Suprapubic skin (tissue), 4 donors: Measurements from ENCODE around the gene KAT2B.

Experiments
- EP300 ChIP-seq: sonication (generic); formaldehyde crosslinking; IDR thresholded peaks from one replicate; pipeline ENCODE4 v1.6.1; 2017; ENCODE audit warnings: antibody characterized with exemption
- POLR2A ChIP-seq, 2 donors: fragments of 450-650 bp; IDR thresholded peaks; one replicate each; pipeline ENCODE4 v1.6.1; 2017; ENCODE audit warnings: antibody characterized with exemption in 2 of 2, mild to moderate bottlenecking in 2 of 2, moderate library complexity in 2 of 2
- POLR2AphosphoS5 ChIP-seq, 3 donors: sonication (generic); formaldehyde crosslinking; IDR thresholded peaks; one replicate each; pipeline ENCODE4 v1.6.1; 2017; ENCODE audit warnings: antibody characterized with exemption in 3 of 3
- TF ChIP-seq, protein P1 (sequence below), 2 donors: fragments of 200-600 bp in 1 of 2; fragments of 450-650 bp in 1 of 2; sonication (generic) in 1 of 2; IDR thresholded peaks; one replicate each; pipeline ENCODE4 v1.5.1; 2016 to 2019; ENCODE audit warnings: antibody characterized with exemption in 2 of 2, mild to moderate bottlenecking in 1 of 2, moderate library complexity in 1 of 2

DNA sequence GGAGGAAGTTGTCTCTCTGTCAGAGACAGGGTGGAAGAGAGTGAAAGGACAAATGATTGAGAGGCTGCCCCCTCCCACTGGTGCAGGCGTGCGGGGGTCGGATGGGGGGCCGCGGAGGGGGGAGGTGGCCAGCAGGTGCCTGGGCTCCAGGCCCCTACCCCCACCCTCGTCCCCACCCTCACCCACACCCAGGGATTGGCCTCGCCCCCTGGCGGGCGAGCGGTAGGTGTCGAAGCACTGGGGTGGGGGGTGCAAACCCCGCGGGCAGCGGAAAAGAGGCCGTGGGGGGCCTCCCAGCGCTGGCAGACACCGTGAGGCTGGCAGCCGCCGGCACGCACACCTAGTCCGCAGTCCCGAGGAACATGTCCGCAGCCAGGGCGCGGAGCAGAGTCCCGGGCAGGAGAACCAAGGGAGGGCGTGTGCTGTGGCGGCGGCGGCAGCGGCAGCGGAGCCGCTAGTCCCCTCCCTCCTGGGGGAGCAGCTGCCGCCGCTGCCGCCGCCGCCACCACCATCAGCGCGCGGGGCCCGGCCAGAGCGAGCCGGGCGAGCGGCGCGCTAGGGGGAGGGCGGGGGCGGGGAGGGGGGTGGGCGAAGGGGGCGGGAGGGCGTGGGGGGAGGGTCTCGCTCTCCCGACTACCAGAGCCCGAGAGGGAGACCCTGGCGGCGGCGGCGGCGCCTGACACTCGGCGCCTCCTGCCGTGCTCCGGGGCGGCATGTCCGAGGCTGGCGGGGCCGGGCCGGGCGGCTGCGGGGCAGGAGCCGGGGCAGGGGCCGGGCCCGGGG, at the start of gene KAT2B:
- TF ChIP-seq, protein P1, sequence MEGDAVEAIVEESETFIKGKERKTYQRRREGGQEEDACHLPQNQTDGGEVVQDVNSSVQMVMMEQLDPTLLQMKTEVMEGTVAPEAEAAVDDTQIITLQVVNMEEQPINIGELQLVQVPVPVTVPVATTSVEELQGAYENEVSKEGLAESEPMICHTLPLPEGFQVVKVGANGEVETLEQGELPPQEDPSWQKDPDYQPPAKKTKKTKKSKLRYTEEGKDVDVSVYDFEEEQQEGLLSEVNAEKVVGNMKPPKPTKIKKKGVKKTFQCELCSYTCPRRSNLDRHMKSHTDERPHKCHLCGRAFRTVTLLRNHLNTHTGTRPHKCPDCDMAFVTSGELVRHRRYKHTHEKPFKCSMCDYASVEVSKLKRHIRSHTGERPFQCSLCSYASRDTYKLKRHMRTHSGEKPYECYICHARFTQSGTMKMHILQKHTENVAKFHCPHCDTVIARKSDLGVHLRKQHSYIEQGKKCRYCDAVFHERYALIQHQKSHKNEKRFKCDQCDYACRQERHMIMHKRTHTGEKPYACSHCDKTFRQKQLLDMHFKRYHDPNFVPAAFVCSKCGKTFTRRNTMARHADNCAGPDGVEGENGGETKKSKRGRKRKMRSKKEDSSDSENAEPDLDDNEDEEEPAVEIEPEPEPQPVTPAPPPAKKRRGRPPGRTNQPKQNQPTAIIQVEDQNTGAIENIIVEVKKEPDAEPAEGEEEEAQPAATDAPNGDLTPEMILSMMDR (IDR thresholded peaks at IDR 0.05): peak; percentile 42 to 79
- TF ChIP-seq EP300: no peak
- TF ChIP-seq POLR2AphosphoS5 (IDR thresholded peaks at IDR 0.05): peak in 1 of 3 donors; percentile 60
- no peak for TF ChIP-seq POLR2A (IDR thresholded peaks at IDR 0.05)
